GM19240 (cell line): ENCODE data around the gene CPNE9.
"Not testable (repeated sequence)": the region's sequence is repeated elsewhere in the genome, so short reads cannot be mapped to it uniquely, and the experiment has no call there.

Source experiments
- DNase-seq: peaks from one replicate; pipeline ENCODE4 v3.0.0; 2011; ENCODE audit warnings: low spot score; ENCODE audit not compliant: insufficient read length

The CPNE9 gene

DNA sequence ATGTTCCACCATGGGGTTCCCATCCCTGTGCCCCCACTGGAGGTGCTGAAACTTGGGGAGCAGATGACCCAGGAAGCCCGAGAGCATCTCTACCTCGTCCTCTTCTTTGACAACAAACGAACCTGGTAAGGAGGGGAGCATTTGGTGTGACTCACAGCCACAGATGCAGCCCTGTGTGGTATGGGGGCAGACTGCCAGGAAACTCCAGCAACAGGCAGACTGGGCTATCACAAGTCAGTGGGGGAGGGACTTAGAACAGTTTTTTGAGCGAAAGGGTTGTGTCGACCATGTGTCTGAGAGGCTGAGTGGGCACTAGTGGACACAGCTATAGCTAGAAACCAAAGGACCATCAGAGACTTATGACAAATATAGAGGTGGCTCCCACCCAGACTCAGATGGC lies 42.7 kb downstream of the CPNE9 start:
- DNase-seq: no peak

- no peak for DNase-seq
Measured at GRCh38 chr3:9747267-9747666, 43.6 kb downstream of the CPNE9 start.

DNA sequence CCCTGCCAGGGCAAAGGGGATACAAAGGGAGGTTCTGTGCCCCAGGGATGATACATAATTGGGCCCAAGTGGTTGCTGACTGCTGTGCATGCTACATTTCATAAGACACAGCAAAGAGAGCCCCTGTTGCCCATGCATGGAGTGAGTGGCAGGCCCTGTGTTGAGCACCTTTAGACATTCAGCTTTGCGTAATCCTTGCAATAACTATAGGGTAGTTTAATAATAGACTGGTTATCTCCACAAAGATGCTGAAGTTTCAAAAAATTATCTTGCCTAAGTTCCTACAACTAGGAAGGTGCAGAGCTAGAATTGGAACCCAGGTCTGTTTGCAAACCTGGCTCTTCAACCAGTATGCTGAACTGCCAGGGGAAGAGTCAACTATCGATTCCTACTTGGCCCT lies 44.4 kb downstream of the CPNE9 start:
- no peak for DNase-seq

- no peak for DNase-seq
Measured at GRCh38 chr3:9749296-9749644, 45.6 kb downstream of the CPNE9 start.

DNA sequence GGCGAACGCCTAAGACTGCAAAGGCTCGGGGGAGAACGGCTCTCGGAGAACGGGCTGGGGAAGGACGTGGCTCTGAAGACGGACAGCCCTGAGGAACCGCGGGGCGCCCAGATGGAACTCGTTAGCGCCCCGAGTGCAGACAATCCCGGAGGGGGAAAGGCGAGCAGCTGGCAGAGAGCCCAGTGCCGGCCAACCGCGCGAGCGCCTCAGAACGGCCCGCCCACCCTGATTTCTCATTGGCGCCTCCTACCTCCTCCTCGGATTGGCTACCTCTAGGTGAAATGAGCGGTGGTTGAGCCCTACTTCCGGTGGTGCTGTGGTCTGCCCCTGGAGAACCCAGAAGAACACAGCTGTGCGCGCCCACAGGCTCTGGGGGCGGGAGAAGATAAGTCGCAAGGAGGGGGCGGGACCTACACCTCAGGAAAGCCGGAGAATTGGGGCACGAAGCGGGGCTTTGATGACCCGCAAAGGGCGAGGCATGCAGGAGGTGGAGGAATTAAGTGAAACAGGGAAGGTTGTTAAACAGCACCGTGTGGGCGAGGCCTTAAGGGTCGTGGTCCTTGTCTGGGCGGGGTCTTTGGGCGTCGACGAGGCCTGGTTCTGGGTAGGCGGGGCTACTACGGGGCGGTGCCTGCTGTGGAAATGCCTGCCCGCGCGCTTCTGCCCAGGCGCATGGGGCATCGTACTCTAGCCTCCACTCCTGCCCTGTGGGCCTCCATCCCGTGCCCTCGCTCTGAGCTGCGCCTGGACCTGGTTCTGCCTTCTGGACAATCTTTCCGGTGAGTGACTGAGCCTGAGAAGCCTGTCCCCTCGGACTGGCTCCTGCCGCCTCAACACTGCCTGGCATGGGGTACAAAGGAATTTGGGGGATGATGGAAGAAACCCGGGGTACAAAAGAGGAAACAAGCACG lies 46.3 kb downstream of the CPNE9 start, which contains the start of gene OGG1:
Gene OGG1, plus strand, starts transcription at position 308 of the 911 bp plus-strand sequence. Its CDS starts 335 bp downstream, at position 643.
- peak; percentile 99 for DNase-seq

DNA sequence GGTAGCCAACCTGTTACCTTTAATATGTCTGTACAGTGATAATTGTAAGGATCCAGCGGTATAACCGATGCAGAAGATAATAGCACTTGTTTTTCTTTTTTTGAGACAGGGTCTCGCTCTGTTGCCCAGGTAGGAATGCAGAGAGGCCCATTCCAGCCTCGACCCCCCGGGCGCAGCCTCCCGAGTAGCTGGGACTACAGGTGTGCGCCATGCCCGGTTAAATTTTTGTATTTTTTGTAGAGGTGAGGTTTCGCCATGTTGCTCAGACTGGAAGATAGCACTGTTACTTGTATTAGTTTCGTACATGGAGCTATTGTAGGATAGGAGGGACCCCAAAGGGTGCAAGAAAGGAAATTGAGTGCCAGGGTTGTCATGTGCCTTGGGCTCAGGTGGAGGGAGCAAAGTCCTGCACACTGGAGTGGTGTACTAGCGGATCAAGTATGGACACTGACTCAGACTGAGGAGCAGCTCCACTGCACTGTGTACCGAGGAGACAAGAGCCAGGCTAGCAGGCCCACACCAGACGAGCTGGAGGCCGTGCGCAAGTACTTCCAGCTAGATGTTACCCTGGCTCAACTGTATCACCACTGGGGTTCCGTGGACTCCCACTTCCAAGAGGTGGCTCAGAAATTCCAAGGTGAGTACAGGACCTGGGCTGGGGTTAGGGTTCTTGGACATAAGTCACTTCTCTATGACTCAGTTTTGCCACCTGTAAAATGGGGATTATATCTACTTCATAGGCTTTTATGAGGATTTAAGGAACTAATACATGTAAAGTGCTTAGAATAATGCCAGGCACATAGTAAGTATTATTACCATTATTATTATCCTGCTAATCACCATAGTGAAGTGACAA lies 47.2 kb downstream of the CPNE9 start:
- no peak for DNase-seq

DNA sequence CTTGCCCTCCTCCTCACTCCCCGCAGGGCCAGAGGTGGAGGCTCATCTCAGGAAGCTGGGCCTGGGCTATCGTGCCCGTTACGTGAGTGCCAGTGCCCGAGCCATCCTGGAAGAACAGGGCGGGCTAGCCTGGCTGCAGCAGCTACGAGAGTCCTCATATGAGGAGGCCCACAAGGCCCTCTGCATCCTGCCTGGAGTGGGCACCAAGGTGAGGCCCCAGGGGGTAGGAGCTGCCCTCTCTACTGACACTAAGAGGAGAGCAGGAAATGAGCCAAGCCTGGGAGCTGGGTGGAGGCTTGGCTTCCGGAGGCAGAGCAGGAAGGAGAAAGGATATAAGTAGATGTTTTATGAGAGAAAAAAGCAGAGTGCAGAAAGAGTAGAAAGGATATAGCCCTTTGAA lies 51.0 kb downstream of the CPNE9 start:
- no peak for DNase-seq

DNA sequence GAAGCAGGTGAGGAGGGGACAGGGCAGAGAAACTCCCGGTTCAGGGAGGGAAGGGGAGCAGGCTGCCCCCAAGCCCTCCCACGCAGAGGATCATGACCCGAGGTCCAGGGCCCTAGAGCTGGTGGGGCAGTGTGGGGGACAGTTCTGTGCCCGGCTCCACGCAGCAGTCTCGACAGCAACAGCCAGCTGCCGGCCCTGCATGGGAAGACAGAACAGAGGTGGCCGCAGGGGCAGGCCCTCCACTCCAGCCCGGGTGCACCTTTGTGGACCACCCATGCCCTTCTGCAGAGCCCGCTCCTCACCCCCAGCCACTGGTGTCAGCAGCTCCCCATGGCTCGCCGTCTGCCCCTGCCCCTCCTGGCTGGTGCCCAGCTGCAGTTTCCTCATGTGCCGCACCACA lies 53.8 kb downstream of the CPNE9 start:
- DNase-seq: no peak

- DNase-seq: no peak
Measured at GRCh38 chr3:9760779-9761505, 57.3 kb downstream of the CPNE9 start.

DNA sequence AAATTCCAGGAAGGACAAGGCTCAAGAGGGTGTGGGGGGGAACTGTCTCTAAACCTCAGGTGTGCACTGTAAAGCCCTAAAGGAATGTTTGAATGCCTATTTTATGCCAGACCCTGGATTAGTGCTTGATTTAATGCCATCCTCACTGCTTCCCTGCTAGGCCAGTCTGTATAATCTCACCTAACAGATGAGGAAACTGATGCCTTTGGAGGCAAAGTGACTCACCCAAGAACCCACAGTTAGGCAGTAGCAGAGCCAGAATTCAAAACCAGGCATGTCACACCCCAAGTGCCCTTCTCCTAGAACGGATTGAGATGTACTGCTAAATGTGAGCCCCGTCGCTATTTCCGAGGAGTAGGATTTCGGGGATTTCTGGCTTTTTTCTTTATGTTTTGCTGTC lies 58.3 kb downstream of the CPNE9 start:
- DNase-seq: no peak

DNA sequence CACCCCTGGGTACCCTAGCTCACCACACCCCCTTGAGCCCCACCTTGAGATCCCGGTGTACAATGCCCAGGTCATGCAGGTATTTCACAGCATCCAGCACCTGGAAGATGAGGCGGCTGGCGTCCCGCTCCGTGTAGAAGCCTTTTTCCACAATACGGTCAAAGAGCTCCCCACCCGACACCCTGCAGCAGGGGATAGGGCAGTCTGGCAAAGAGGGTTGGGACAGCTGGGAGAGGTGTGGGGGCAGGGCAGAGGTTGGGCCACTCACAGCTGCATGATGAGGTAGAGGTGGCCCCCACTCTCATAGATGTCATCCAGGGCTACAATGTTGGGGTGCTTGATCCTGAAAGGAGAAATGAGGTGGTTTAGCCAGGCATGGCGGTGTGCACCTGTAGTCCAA lies 59.2 kb downstream of the CPNE9 start:
- DNase-seq: no peak

DNA sequence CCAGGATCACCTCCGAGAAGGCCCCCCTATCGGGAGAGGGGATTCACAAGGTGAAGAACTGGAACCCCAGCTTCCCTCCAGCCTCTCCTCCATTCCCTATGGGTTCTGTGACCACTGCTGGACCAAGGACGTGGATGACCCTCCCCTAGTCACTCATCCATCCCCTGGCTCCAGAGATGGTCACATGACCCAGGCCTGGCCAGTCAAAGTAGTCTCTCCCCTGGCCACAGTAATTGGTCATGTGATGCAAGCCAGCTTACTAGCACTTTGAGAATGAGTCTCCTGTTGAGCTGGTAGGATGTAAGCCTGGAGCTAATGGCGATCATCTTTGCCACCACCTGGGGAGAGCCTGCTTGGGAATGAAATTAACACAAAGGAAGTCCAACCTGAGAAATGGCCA lies 62.2 kb downstream of the CPNE9 start:
- no peak for DNase-seq

- DNase-seq: no peak
Measured at GRCh38 chr3:9767418-9767817, 63.8 kb downstream of the CPNE9 start.

DNA sequence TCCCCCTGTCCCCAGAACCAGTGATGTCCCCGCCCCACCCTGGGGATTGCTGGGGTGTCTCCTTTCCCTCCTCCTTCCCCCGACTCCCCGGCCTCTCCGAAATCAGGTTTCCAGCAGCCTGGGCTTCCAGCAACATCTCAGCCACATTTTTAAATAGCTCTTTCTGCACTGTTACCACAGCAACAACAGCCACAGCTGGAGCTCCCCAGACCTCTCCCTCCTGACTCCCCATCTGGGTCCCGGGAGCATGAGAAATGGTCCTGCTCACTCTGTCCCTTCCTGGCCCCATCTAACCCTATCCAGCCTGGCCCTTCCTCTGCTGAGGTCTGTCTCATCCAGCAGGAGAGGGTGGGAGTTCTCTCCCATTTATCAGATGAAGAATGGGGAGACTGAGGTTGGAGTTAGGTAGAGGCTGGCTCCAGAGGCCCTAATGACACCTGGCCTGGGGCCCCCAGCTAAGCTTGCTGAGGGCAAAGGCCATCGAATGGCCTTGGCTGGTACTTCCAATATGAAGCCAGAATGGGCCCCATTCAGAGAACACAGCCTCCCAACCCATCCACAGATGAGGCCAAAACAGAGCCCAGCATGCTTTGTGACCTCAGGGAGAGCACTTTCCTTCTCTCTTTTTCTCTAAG lies 64.6 kb downstream of the CPNE9 start:
- DNase-seq: no peak

DNA sequence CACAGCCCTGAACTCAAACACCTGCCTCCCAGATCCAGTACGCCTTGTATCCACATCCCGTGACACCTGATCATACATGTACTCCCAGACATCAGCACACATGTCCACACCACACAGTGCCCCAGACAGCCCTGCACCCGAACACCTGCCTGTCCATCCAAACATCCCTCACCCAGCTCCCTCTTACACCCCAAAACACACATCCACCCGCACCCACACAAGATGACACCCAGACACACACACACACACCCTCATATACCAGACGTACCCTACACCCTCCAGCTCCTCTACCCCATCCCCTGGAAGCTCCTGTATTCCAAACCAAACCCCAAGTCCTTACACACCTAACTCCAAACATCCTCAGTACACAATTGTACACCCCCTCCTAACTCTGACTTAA lies 65.4 kb downstream of the CPNE9 start:
- no peak for DNase-seq

- peak; percentile 47 for DNase-seq
Measured at GRCh38 chr3:9769426-9770275, 66.0 kb downstream of the CPNE9 start, which contains the start of gene CAMK1. CAMK1 (minus strand) TSS chr3:9769947; CDS start chr3:9767749, 2,198 bp downstream.

DNA sequence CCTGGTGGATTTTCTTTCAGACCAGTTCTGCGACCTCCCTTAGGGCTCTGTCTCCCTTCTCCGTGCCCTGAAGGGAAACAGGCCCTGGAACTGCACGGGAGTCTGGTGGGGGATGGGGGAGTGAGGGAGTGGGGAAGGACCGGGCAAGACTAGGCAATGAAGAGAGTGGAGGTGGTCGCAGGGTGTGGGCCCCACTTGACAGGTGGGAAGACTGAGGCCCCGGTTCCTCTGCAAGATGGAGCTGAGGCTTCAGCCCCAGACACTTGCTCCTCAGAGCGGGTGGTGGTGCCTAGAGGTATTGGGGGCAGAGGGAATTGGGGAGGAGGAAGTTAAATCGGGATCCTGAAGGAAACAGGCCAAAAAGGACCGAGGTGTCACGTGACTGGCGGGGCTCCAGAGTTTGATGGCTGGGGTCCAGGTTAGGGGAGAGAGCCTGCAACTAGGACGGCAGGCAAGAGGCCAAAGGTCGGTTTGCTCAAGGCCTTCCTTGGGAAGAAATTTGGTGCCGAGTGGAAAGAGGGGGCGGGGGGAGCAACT lies 66.7 kb downstream of the CPNE9 start:
- no peak for DNase-seq

DNA sequence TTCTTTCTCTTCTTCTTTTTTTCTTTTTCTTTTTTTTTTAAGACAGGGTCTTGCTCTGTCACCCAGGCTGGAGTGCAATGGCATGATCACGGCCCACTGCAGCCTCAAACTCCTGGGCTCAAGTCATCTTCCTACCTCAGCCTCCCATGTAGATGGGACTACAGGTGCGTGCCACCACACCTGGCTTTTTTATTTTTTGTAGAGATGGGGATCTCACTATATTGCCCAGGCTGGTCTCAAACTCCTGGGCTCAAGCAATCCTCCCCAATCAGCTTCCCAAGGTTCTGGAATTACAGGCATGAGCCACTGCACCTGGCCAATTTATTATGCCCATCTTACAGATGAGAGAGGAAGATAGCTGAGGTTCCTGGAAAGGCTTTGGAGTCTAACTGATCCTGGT lies 67.4 kb downstream of the CPNE9 start:
- not testable (repeated sequence) for DNase-seq

DNA sequence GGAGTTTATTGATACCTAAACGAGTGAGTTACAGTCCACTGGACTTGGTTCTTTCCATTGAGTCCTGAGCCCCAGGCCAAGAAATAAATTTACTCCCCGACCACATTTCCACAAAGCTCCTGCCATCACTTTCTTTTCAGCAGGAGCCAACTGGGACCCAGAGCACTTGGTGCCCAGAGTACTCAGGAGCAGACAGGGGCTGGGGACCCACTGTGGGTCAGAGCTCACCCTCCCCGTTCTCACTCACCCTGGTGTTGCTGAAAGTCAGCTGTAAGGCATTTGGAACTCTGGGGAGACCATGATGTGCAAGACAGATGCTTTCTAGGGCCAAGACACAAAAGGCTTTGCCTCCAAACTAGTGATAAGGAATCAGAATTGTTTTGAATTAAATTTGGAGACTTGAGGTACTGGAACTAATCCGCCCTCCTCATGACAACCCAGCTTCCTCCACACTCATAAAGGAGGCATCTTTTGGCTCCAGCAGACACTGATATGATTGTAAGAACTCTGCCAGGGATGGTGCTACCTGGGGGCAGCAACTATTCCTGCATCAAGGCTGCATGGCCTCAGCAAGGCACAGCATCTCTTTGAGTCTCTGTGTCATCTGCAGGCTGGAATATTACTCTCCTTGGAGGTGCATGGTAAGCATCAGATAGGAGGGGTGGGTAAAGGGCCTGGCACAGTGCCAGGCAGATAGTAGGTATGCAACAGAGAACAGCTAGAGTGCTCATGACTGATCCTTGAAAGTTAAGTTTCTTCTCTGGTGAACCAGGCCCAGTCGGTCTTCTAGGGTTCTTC lies 73.5 kb downstream of the CPNE9 start:
- no peak for DNase-seq
